Activated naive CD4-positive, alpha-beta T cell treated with anti-CD3 and anti-CD28 coated beads, Interleukin-2, amount 50 U/mL, for 24 hours (primary cell): ENCODE data around the gene TSNAXIP1.

ENCODE experiments used
- H3K27ac Mint-ChIP-seq: one replicate; pipeline ENCODE4 v1.8.0; 2021; ENCODE audit warnings: mild to moderate bottlenecking, mixed read lengths
- H3K27me3 Mint-ChIP-seq: one replicate; pipeline ENCODE4 v1.8.0; 2021; ENCODE audit warnings: mixed read lengths
- H3K36me3 Mint-ChIP-seq: one replicate; pipeline ENCODE4 v1.8.0; 2021; ENCODE audit warnings: mixed read lengths
- H3K4me1 Mint-ChIP-seq: one replicate; pipeline ENCODE4 v1.8.0; 2021; ENCODE audit warnings: mixed read lengths
- H3K4me3 Mint-ChIP-seq: one replicate; pipeline ENCODE4 v1.8.0; 2021; ENCODE audit warnings: mild to moderate bottlenecking, mixed read lengths
- H3K9me3 Mint-ChIP-seq: one replicate; pipeline ENCODE4 v1.8.0; 2021; ENCODE audit warnings: mixed read lengths

Gene TSNAXIP1, protein sequence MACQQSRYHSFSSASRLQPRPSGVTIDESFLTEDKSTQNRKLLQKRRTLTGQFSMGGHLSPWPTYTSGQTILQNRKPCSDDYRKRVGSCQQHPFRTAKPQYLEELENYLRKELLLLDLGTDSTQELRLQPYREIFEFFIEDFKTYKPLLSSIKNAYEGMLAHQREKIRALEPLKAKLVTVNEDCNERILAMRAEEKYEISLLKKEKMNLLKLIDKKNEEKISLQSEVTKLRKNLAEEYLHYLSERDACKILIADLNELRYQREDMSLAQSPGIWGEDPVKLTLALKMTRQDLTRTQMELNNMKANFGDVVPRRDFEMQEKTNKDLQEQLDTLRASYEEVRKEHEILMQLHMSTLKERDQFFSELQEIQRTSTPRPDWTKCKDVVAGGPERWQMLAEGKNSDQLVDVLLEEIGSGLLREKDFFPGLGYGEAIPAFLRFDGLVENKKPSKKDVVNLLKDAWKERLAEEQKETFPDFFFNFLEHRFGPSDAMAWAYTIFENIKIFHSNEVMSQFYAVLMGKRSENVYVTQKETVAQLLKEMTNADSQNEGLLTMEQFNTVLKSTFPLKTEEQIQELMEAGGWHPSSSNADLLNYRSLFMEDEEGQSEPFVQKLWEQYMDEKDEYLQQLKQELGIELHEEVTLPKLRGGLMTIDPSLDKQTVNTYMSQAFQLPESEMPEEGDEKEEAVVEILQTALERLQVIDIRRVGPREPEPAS

DNA sequence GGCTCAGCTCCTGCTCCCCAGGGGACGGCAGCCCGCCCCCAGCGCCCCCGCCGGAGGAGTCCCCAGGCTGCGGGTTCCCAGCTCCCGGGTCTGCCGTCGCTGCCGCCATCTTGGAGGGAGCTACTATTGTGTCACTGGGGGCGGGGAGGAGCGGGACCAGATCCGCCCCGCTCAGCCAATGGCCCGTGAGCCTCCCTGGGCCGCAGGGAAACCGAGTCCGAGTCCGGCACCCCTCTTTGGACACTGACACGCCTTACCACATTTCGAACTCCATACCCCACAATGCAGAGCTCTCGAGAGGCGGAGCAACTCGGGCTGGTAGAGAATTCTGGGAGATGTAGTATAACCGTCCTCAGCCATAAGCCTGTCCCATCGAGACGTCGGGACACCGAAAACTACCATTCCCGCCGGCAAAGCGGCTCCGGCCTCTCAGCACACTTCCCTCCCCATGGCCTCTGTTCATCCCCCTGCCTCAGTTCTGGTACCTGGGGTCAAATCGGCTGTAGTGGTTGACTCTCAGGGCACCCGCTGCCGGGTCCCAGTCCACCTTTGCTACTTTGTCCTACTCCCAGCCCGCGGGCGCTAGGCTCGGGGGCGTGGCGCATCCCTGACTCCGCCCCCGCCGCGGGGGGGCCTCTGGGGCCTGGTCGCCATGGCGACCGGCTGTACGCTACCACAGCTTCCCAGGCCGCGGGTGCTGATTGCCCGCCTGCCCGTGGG lies at the start of gene TSNAXIP1, which contains the start of gene RANBP10:
TSNAXIP1 (plus strand) TSS at position 462 of the 720 bp plus-strand sequence. CDS start 261 bp downstream, outside the sequence.
RANBP10 (minus strand) TSS at position 133 of the 720 bp plus-strand sequence; CDS start at position 109, 24 bp downstream.
- Mint-ChIP-seq H3K27ac (peak within 1 kb of the TSS; percentile 91), H3K4me1 (peaks cover 36% of the 10 kb centered on the region), H3K36me3 (peaks cover 4% of the 10 kb centered on the region), H3K9me3 (no peaks in the 10 kb centered on the region), H3K27me3 (no peaks in the 10 kb centered on the region), H3K4me3 (peak within 1 kb of the TSS; percentile 93)

DNA sequence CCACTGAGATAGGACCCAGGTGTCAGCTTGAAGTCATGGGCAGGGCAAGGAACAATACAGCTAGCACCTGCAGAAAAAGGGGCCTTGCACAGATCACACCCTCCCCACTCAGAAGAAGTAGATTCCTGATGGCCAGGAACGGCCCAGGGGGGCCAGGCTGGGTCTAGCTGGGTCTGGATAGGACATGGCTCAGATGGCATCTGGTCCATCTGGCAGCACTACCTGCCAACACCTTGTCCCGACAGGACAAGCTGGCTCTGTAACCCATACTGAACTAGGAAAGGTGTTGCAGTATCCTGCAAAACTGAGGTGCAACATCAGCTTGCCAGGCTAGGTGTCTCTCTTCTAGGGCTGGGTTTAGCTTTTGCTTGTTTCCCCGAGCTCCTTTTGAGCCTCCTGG lies 48.7 kb upstream of the TSNAXIP1 start:
- peaks cover 6% of the 10 kb centered on the region for H3K36me3 Mint-ChIP-seq
- no peaks in the 10 kb centered on the region for H3K9me3 Mint-ChIP-seq
- peaks cover 18% of the 10 kb centered on the region for H3K4me1 Mint-ChIP-seq
- H3K27ac Mint-ChIP-seq, result no peak overlapping the region
- no peaks in the 10 kb centered on the region for H3K27me3 Mint-ChIP-seq
- no peak overlapping the region for H3K4me3 Mint-ChIP-seq

DNA sequence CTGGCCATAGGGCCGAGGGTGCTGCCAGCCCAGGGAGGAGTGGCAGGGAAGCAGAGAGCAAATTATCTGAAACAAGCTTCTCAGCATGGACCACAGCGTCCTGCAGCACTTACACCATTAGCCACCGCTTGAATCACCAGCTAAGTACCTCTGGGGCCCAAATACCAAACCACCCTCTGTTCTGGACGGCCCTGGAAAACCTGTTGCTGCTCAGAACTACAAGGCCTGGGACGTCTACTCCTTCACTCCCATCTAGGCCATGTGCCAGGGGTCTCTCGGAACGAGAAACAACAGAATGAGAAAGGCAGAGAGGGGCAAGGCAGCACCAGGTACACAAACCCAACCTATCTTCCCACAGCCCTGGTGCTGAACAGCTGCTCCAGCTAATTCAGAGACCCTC lies 47.7 kb upstream of the TSNAXIP1 start:
- no peak overlapping the region for H3K27ac Mint-ChIP-seq
- H3K9me3 Mint-ChIP-seq, result no peaks in the 10 kb centered on the region

DNA sequence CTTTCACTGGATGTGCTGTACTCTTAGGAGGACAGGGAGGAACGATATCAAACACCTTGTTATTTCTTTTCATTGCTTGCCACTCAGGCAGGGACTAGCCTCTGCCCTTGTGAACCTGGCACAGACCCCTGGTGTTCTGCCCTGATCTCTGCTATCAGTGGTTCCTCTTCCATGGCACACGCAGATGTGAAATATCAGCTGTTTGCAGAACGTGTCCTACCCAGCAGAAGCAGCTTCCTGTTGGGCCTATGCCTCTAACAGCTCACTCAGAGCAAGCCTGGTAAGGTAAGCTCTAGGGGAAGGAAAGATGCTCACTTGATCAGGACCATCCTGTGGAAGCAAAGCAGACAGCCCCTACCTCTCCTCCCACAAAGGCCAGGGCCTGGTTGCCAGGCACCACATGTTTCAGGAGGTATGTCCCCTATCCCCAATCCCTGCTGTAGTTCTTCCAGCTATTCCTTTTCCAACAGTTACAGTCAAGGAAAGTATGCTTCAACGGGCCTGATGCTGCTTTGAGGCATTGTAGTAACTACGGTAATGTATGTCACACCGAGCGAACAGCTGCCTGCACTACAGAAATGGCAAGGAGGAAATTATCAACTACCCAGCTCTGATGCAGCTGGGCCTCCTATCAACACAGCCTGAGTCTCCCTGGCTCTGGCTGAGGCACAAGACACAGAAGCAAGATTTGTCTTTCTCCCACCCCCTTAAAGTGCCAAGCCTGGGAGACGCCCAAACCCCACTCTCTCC lies 46.3 kb upstream of the TSNAXIP1 start:
- no peaks in the 10 kb centered on the region for H3K27me3 Mint-ChIP-seq
- peaks cover 20% of the 10 kb centered on the region for H3K4me1 Mint-ChIP-seq
- no peak overlapping the region for H3K4me3 Mint-ChIP-seq
- no peaks in the 10 kb centered on the region for H3K9me3 Mint-ChIP-seq
- H3K27ac Mint-ChIP-seq, result peak overlapping the region; percentile 30
- peaks cover 6% of the 10 kb centered on the region for H3K36me3 Mint-ChIP-seq

More for the DNA sequence above, 47.7 kb upstream of the TSNAXIP1 start:
- Mint-ChIP-seq H3K4me1 (peaks cover 20% of the 10 kb centered on the region), H3K27me3 (no peaks in the 10 kb centered on the region), H3K4me3 (no peak overlapping the region), H3K36me3 (peaks cover 6% of the 10 kb centered on the region)

DNA sequence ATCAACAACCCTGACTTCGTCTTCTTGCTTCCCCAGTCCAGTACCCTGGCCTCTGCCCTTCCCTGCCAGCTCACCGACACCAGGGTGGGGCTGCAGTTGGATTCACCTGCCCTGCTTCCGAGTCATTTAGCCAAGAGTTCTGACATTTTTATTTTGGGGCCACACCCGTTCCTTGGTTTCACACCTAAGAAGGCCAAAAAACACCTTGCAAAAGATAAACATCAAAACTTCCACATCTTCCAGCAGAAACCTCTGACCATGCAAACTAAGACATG lies 45.8 kb upstream of the TSNAXIP1 start:
- H3K27ac Mint-ChIP-seq, result peak overlapping the region; percentile 30
- H3K27me3 Mint-ChIP-seq, result no peaks in the 10 kb centered on the region
- H3K9me3 Mint-ChIP-seq, result no peaks in the 10 kb centered on the region
- H3K4me1 Mint-ChIP-seq, result peaks cover 20% of the 10 kb centered on the region
- no peak overlapping the region for H3K4me3 Mint-ChIP-seq
- peaks cover 6% of the 10 kb centered on the region for H3K36me3 Mint-ChIP-seq

DNA sequence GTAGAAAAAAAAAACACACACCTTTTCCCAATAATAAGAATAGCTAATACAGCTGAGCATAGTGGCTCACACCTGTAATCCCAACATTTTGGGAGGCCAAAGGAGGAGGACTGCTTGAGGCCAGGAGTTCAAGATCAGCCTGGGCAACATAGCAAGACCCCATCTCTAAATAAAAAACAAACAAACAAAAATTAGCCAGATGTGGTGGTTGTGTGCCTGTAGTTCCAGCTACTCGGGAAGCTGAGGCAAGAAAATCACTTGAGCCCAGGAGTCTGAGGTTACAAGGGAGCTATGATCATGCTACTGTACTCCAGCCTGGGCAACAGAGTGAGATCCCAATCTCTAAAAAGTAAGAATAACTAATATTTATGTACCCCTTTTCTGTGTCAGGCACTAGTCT lies 44.8 kb upstream of the TSNAXIP1 start:
- H3K27me3 Mint-ChIP-seq, result no peaks in the 10 kb centered on the region
- peaks cover 20% of the 10 kb centered on the region for H3K4me1 Mint-ChIP-seq
- H3K36me3 Mint-ChIP-seq, result peaks cover 11% of the 10 kb centered on the region
- no peak overlapping the region for H3K4me3 Mint-ChIP-seq
- H3K27ac Mint-ChIP-seq, result no peak overlapping the region
- no peaks in the 10 kb centered on the region for H3K9me3 Mint-ChIP-seq

DNA sequence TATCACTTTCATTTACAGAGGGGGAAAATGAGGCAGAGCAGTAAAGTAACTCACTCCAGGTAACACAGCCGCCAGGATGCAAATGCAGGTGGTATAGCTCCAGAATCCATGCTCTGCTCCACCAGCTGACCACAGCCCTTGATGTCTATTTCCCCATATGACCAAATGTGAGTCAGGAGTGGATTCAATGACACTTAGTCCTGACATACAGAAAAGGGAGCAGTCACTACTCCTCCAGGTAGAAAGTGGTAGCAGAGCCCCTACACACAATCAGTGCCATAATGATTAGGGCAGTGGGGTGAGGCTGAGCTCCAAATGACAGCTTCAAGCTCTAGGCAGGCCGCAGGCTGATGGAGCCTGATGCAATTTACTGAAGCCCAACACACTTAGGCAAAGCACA lies 44.3 kb upstream of the TSNAXIP1 start:
- peaks cover 20% of the 10 kb centered on the region for H3K4me1 Mint-ChIP-seq
- H3K36me3 Mint-ChIP-seq, result peaks cover 11% of the 10 kb centered on the region
- H3K27me3 Mint-ChIP-seq, result no peaks in the 10 kb centered on the region
- no peaks in the 10 kb centered on the region for H3K9me3 Mint-ChIP-seq
- H3K4me3 Mint-ChIP-seq, result no peak overlapping the region
- no peak overlapping the region for H3K27ac Mint-ChIP-seq

DNA sequence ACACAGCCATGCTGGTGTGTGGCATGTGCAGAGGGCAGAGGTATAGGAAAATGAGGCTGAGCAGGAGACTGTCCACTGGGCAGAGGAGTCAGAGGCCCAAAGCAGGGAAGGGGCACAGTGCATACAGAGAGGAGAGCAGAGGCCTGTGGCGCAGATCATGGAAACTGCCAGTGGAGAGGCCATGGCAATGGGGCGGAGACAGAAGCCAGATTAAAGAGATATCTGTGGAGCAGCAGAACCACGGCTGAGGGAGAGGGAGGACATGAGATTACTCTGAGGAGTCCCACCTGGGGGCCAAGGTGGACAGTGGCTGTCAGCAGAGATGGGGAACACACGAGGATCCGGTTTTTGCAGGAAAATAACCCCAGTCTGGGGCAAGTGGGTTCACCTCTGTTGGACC lies 43.6 kb upstream of the TSNAXIP1 start:
- Mint-ChIP-seq H3K27me3 (no peaks in the 10 kb centered on the region), H3K9me3 (no peaks in the 10 kb centered on the region), H3K27ac (no peak overlapping the region), H3K4me1 (peaks cover 20% of the 10 kb centered on the region), H3K4me3 (no peak overlapping the region), H3K36me3 (peaks cover 11% of the 10 kb centered on the region)

DNA sequence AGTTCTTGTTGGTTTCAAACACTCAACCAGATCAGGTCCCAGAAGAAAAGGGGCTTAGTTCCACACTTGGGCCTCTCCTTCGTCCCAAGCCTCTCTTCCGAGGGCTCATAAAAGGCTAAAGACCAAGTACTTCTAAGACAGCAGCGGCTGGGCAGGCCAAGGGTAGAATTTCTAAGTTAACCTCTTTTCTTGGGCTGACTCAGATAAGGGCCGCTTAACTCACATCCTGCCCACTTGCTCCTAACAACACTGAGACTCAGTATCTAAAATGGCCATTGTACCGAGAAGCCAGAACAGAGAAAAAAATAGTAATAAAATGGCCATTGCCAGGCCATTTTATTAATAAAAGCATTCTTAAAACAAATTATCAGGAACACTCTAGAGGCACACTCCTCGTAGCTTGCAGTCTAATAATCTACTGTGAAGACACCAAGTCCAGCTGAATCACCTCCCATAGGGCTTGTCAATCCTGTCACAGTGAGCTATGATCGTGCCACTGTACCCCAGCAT lies 42.5 kb upstream of the TSNAXIP1 start:
- Mint-ChIP-seq H3K4me1 (peaks cover 20% of the 10 kb centered on the region), H3K4me3 (no peak overlapping the region), H3K27ac (no peak overlapping the region), H3K9me3 (no peaks in the 10 kb centered on the region), H3K36me3 (peaks cover 8% of the 10 kb centered on the region), H3K27me3 (no peaks in the 10 kb centered on the region)

DNA sequence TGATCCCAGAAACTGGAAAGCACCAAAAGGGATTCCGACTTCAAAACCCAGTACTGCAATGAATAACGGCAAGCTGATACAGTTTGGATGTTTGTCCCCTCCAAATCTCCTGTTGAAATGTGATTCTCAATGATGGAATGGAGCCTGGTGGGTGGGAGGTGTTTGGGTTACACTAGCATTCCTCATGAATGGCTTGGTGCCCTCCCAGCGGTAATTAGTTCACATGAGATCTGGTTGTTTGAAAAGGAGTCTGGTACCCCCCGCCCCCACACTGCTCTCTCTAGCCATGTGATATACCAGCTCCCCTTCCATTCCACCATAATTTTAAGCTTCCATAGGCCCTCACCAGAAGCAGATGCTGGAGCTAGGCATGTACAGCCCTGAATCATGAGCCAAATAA lies 40.4 kb upstream of the TSNAXIP1 start:
- Mint-ChIP-seq H3K27ac (no peak overlapping the region), H3K4me1 (peaks cover 9% of the 10 kb centered on the region), H3K36me3 (peaks cover 15% of the 10 kb centered on the region), H3K27me3 (no peaks in the 10 kb centered on the region), H3K4me3 (no peak overlapping the region), H3K9me3 (no peaks in the 10 kb centered on the region)

DNA sequence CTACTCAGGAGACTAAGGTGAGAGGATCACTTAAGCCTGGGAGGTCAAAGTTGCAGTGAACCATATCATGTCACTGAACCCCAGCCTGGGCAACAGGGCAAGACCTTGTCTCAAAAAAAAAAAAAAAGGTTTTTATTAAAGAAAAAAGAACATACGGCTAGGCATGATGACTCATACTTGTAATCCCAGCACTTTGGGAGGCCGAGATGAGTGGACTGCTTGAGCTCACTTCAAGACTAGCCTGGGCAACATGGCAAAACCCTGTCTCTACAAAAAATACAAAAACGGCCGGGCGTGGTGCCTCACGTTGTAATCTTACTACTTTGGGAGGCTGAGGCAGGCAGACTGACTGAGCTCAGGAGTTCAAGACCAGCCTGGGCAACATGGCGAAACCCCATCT lies 38.7 kb upstream of the TSNAXIP1 start:
- H3K27me3 Mint-ChIP-seq, result no peaks in the 10 kb centered on the region
- H3K9me3 Mint-ChIP-seq, result no peaks in the 10 kb centered on the region
- peaks cover 8% of the 10 kb centered on the region for H3K4me1 Mint-ChIP-seq
- no peak overlapping the region for H3K4me3 Mint-ChIP-seq
- H3K27ac Mint-ChIP-seq, result no peak overlapping the region
- peaks cover 17% of the 10 kb centered on the region for H3K36me3 Mint-ChIP-seq

DNA sequence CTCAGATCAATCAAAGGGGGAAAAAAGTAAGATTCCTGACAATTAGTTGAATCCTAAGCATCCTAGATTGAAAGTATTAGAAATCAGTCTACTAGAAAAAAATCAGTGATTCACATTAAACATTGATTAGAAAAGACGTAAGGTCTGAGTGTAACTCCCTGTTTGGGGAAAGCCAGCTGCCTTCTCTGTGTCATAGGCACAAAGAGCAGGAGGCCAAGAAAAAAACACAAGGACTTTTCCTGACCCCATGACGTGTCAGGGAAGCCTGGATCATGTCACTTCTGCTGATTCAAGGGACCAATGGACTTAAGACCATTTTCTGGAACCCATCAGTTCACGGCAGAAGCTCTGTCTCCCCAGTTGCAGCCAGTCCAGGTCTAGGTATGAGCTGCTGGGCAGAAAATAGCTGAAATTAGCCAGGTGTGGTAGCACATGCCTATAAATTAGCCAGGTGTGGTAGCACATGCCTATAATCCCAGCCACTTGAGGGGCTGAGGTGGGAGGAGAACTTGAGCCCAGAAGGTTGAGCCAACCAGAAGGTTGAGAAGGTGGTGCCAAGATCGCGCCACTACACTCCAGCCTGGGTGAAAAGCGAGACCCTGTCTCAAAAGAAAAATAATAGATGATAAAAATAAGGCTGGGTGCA lies 36.2 kb upstream of the TSNAXIP1 start:
- Mint-ChIP-seq H3K27ac (no peak overlapping the region), H3K9me3 (no peaks in the 10 kb centered on the region), H3K36me3 (peaks cover 17% of the 10 kb centered on the region), H3K4me3 (no peak overlapping the region), H3K27me3 (no peaks in the 10 kb centered on the region), H3K4me1 (peaks cover 12% of the 10 kb centered on the region)

DNA sequence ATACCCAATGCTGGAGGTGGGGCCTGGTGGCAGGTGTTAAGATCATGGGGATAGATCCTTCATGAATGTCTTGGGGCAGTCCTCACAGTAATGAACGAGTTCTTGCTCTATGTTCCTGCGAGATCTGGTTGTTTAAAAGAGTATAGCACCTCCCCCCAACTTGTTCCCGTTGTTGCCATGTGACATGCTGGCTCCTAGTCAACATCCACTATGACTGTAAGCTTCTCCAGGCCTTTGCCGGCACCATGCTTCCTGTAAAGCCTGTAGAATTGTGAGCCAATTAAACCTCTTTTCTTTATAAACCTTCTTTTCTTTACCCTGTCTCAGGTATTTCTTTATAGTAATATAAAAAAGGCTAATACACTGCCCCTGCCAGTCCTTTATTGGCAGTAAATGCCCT lies 33.6 kb upstream of the TSNAXIP1 start:
- no peak overlapping the region for H3K4me3 Mint-ChIP-seq
- H3K27ac Mint-ChIP-seq, result no peak overlapping the region
- no peaks in the 10 kb centered on the region for H3K27me3 Mint-ChIP-seq
- H3K9me3 Mint-ChIP-seq, result no peaks in the 10 kb centered on the region
- peaks cover 17% of the 10 kb centered on the region for H3K4me1 Mint-ChIP-seq
- H3K36me3 Mint-ChIP-seq, result peaks cover 14% of the 10 kb centered on the region

DNA sequence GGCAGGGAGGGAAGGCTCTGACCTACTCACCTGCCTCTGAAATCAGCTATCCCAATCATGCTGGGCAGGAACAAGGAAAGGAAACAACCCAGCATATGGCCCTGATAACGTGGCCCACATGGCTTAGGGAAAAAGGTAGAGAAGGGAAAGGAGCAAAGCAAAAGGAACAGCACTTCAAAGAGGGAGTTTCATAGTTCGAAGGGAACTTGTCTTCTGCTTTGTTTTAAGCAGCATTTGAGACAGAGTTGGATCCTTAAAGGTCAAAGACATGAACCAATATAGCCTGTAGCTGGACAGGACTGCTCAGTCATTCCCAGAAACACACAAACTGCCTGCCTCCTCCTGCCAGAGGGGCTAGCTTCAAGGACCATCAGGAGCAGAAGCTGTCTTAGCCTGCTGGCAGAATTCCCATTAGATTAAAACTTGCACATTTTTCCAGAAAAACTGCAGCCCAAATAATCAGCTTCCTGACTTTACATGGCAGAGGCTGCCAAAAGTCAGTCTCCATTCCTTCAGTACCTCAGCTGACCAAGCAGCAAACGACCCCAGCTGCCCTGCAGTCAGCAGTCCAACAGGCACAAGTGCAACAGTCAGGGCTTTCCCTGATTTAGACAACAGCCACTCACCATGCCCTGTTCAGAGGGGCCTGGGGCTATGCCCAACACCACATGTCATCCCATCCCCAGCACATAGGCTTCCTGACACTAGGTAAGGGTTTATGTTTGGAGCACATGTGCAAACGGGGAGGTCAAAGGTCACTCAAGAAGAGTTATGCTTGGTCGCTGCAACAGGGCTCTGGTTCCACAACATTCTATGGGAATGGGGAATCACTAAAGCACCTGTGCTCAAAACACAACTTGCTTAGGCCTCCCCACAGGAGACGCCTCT lies 32.9 kb upstream of the TSNAXIP1 start:
- Mint-ChIP-seq H3K9me3 (no peaks in the 10 kb centered on the region), H3K4me3 (no peak overlapping the region), H3K4me1 (peaks cover 17% of the 10 kb centered on the region), H3K36me3 (peaks cover 14% of the 10 kb centered on the region), H3K27ac (peak overlapping the region; percentile 46), H3K27me3 (no peaks in the 10 kb centered on the region)
